Cerebellar cortex (tissue), 1 donor: ENCODE measurements around the gene CHN1.
A peak's percentile ranks its signal among the peaks of the same experiment; 100 is the strongest.

ENCODE experiments used
- DNase-seq: peaks from one replicate; pipeline ENCODE4 v3.0.0-alpha.2; 2015; ENCODE audit warnings: low spot score

Gene CHN1

DNA sequence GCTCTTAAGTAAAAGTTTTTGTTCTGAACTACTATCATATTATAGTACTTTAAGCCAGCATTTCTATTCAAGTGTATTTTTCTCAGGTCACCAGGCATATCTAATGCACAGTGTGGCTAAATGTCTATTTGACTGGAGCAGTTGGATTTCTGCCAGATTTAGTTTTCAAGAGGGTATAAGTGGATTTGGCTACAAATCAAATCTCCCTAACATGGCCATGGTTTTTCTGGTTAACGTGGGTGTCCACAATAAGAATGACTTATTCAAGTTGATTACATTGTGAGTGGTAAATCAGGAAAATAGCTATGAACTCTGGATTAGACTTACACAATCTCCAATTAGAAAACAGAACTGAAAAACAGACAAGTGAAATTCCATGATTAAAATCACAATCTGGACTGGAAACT, 5.7 kb upstream of the CHN1 start:
- no peak for DNase-seq

DNA sequence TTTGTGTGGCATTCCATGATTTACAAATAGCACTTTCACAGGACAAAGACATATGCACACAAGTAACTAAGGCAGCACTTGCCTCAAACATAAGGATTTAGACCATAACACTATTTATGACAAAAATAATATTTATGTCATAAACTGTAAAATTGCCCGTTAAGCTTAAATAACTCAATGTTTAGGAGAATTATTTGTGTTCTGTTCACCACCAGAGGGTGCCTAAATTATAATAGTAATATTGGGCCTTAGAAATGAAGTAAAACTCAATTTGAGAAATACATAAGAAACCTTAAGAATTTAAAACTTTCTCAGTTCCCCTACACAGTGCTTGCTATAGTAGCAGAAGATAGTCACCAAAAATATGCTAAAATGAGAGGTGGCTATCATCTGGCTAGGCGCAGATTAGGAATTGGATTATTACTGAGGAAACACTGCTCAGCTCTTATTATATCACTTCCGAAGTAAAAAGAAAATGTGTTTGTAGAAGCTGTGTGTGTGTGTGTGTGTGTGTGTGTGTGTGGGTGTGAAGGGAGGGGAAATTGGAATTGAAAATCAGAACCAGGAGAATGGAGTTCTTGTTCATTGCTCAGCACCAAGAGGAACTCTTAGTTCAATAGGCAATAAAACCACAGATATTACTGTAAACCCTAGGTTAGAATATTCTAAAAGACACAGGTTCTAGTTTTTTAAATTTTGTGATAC, 4.9 kb upstream of the CHN1 start:
- DNase-seq: no peak

DNA sequence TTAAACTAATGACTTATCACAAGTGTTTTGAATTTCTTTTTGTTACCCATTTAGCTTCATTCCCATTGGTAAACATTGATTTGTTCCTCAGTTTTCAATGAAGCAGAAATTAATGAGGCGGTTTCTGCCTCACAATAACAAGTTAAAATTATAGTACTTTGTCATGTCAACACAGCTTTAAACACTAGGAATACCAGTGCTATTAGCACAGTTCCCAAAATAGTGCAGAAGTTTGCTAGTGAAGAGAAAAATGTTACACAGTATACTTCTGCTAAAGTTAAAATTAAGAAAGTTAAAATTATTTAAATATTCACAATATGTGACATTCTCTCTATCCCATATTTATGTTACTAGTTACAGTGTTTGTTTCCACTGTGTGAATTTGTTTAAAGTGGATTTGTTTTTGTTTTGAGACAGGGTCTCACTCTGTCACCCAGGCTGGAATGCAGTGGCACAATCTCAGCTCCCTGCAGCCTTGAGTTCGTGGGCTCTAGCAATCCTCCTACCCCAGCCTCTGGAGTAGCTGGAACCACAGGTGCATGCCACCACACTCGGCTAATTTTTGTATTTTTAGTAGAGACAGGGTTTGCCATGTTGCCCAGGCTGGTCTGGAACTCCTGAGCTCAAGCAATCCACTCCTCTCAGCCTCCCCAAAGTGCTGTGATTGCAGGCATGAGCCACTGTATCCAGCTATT, 3.8 kb upstream of the CHN1 start:
- DNase-seq: no peak

DNA sequence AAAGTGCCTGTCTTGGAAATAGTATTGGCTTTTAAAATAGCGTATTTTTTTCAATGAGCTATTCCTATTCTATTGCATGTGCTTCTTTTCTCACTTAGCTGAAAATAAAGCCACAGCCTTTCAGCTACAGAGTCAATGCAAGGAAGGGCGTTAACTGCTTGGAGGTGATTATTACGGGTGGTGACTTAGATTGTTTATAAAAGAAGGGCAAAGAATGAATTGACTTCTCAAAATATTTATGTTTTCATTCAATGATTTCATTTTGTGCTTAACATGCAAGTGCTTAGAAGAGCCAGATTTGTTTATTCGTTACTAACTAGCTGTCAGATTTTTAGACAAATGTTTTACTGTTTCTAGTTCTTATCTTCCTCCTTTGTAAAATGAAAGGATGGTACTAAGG, 2.8 kb upstream of the CHN1 start:
- DNase-seq: no peak

DNA sequence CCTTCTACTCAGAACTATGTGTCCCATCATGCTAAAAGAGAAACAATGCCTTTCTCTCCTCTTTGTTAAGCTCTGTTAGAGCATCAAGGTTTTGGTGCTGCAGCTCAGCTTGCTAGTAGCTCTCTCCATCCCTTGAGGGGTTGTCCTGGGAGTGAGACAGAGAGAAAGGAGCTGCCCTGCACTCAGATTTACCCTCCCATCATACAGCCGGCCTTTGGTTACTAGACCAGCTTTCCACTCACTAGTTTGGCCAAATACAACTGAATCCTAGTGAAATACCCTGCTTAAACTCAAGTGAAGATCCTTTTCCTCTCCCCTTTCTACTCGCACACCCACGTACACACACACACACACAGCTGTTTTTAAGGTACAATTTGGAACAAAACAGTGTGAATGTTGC, 2.3 kb upstream of the CHN1 start:
- no peak for DNase-seq

DNA sequence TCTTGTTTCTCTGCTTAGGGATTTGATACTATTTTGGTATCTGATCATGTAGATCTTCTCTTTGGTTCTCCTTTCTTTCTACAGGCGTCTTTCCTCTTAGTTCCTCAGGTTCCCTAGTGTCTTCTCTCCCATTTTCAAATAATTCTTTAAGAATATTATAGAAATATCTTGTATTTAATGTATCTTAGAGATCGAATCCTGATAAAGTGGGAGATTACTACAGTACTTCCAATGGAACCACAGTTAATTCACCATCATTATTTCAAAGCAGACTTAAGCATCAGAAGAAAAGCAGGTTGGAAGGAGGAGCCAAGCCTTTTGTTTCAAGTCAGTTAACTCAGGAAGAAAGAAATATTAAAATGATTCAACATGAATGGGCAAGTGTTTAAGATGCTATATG, 1.1 kb upstream of the CHN1 start:
- no peak for DNase-seq

DNA sequence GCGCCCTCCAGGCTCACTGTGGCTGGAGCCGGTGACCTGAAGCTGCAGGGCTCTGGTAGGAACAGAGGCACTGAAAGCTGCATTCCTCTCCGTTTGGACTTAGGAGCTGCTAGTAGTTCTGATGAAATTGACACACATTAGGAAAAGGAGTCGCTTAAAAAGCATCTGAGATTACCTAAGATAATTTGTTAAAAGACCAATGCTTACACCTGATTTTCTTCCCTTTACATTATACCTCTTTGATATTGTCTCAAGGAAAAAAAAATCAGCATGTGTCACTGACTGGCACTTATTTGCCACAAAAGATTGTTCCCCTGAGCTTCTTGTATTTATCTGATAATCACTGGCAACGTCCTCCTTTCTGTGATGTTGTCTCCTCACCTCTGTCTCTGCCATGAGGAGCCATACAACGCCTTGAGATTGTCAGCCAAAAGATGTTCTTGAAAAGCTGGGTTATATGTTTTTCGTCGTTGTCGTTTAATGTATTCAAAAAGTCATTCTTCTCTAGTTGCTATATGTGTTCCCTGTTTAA, 618 bp upstream of the CHN1 start:
- DNase-seq: peak; percentile 49

DNA sequence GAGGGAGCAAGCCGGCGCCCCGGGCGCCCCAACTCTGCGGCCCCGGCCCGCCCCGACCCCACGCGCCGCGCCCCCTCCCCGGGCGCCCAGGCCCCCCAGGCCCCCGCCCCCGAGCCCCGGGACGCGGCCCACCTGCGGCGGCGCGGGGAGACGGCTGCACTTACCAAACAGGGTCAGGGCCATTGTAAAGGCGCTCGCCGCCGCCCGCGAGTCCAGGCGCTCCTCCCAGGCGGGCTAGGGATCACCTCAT, 526 bp downstream of the CHN1 start:
- no peak for DNase-seq

DNA sequence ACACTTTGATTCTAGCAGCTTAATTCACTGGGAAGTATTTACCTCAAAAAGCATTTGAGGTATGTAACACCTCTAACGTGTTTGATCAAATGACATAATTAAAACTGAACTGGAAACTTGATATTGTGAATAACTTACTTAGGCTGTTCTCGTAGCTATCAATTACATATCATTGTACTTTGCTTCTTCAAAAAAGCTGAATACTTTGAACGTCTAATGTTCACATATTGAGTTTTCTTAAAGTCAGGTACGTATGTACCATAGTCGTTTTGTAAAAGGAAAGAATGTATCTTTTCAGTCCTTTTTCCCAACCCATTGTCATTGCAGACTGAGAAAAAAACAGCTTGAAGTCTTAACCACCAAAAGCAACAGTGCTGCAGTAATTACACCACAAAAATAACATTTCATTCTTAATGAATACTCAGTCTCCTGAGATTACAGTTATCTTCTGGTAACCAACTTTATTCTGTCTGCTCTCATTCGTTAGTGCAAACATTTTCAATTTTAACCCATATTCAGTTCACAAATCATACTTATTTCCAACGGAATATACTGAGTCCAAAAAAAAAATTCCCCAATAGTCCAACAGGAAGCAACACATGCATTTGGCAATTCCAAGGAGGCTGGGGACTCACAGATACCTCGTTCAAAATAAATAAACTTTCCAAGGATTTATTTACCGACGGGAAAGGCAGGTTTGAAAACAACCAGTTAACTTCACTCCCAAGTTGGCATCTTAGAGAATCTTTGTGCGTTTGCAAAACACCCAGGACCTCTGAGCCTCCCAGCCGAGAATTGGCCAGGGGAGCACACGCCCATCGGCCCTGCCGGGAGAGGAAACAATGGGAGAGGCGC, 1.1 kb downstream of the CHN1 start:
- DNase-seq: peak; percentile 22

DNA sequence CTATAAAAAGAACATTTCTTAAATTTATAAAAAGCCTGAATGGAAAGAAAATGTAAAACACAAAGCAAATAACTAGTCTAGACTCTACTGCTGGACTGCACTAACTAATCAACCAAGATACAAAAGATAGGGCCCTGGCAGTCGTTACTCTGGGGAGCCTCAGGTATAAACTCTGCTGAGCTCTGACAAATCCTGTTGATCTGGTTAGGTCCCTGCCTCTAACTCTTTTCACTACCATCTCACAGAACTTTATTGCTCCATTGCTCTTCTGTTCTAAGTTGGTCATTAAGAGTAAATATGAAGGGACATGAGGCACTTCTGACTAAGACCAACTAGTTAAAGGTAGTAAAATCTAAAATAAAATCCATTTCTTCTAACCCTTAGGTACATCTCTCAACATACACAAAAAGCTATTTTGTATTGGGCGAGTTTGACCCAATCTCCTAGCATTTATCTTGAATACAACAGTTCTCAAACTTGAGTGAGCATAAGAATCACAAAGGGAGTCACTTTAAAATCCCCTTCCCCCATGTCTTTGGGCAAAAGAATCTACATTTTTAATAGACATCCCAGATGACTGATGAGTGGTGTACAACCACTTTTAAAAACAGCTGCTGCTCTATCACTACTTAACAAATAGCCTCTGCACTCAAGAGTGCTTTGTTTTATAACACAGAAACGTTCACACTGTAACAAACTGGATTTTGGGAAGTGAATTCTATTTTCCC, 2.5 kb downstream of the CHN1 start:
- no peak for DNase-seq

DNA sequence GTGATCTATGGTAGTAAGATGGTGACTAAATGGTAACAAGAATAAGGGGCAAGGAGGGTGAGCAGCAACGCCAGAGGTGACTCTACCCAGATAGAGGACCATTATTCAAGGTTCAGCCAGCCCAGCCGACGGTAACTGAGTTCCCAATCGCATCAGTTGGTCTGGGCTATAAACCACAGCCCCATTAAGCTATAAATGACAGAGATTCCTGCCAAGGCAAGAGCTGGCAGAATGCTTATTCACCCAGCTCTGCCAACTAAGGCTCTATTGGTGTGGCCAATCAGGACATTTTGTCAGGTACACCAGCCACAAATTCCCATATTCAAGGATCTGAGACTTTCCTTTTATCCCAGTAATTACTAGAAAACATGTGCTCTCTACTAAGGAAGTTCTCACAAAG, 3.6 kb downstream of the CHN1 start:
- DNase-seq: no peak

DNA sequence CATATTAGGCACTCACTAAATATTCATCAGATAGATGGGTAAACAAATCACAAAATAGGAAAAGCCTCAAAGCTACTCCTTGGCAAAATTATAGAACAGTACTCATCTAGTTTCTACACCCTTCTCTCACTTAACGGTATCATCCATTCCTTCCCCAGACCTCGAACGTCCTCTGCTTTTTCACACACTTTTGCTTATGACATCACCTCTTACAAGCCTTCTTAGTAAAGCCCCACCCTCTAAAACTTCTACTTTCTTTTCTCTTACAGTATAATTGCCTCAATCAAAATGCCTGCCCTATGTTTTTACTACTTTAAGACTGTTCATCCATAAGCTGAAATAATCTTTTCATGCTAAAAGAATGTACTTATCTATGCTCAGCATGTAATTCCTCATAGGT, 8.1 kb downstream of the CHN1 start:
- no peak for DNase-seq

DNA sequence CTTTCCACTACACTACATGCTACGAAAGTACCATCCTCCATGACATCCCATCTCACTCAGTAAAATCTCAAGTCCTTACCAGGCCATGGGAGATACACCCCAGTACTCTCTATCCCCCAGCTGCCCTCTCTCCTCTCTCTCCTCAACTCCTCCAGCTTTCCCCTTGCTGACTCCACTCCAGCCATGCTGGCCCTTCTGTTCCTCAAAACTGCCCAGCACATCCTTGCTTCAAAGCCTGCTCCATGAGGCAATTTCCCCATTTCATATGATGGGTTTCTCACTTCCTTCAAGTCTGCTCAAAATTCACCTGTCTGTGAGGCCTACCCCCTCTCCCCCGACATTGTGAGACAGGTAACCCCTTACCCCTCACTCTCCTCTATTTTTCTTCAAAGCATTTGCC, 8.6 kb downstream of the CHN1 start:
- DNase-seq: no peak

DNA sequence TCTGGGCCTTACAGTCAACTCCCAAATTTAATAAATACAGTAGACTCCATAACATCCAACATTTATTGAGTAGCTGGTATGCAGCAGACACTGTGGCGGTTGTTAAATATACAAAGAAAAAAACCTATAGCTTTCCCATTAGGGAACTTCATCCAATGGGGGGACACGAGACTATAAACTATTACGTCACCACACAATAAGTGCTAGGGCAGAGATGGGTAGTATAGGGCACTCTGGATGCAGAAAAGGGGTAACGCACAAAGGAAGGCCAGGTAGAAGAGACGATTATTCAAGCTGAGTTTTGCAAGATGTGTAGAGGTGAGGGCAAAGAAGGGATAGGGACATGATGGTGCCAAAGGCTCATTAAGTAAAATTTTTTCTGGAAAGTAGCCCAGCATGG, 10.8 kb downstream of the CHN1 start:
- DNase-seq: no peak

DNA sequence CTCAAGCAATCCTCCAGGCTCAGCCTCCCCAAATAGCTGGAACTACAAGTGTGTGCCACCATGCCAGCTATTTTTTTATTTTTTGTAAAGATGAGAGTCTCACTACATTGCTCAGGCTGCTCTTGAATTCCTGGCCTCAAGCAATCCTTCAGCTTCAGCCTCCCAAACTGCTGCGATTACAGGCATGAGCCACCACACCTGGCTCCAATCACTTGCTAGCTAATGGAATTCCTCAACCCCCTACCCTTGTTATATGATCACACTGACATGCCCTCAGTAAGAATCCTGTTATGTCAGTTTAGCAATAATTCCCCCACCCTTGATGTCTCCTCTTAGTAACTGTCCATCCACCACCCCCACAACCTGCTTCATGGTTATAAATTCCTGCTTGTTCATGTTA, 12.3 kb downstream of the CHN1 start:
- no peak for DNase-seq

DNA sequence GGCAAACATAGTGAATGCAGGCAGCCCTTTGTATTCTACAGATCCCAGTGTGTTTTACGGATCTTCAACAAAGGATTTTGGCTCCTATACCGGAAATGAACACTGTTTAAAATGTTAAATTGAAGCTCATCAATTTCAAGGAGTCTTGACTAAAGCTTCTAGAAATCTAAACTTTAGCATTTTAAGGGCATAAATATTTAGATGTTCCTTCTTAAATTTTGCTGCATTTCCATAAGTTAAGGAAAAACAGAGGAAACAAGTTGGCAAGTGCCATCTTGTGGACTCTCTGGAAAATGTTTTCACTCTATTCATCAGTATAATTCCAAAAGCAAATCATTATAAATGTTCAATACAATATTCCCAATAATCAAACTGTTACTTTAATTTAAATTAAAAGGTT, 19.6 kb downstream of the CHN1 start:
- DNase-seq: peak; percentile 54

DNA sequence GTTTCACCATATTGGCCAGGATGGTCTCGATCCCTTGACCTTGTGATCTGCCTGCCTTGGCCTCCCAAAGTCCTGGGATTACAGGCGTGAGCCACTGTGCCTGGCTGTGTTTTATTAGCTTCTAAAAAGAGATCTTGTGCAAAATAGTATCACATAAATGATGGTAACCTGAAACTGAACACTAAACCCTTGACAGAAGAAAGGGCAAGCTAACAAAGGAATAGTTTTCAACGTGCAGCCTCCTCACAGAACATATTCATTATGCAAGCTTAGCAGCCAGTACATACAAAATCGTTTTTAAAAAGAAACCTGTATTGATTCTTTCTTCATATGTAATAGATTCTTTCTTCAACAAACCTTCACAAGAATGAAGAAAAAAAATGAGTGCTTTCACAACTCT, 20.6 kb downstream of the CHN1 start:
- DNase-seq: no peak

DNA sequence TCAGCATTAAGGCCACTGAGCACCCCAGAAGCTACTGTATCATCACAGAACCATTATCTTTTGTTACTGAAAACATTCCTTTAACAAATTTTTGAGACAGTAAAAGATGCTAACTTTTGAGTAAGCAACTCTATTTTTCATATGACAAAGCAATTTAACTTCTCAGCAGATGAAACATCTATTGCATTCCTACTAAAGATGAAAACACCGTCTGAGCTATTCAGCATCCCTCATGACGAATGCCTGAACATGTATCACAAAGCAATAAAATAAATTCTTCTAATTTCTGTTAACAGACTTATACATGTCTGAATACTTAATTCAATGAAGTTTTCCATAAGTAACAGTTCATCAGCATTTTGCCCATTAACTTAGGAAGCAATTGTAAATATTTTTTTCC, 23.9 kb downstream of the CHN1 start:
- no peak for DNase-seq

DNA sequence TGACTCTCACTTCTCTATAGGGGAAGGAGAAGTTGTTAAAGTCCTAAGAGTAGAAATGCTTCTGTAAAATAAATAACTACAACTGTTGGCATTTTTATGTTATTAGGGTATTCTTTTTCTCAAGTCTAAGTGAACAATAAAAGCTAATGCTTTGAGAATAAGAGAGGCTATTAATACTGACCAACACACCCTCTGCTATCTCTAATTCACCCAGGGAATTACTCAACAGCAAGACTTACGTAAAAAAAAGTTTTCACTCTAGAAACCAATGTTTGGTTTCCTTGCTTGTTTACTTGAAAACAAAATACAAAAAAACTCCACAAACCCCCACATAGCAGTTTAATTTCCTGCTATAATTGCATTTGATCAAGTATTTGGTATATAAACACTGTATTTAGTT, 25.2 kb downstream of the CHN1 start:
- no peak for DNase-seq

DNA sequence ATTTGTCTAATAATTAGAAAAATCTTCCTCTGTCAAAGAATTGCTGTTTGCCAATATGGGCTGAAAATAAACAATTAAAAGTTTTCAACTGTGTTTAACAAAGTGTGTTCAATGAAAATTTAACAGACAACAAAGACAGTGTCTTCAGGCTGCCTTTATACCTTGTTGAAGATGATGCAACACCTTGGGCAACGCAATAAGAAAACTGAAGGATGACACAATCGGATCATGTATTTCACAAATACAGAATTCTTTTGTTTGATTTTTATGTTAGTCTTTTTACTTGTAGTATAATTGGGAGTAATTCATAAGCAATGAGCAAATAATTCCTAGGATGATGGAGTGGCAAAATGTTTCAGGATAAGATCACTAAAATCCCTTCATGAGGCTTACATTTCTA, 27.8 kb downstream of the CHN1 start:
- DNase-seq: no peak

DNA sequence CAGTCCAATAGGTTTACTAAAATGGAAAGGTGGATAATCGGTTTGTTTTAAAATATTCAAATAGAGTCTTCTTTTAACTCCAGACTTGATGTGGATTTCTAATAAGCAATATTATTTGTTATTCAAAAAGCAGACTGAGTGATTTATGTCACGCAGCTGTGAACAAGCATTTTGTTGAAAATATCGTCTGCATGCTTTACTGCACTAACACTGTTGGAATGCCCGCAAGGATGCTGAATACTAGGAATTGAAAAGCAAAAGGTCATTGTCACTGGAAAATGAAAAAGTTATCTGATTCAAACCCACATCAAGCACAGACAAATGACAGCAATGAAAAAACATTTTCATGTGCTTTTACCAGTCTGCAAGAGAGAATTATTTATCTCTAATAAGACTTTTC, 31.1 kb downstream of the CHN1 start:
- no peak for DNase-seq

DNA sequence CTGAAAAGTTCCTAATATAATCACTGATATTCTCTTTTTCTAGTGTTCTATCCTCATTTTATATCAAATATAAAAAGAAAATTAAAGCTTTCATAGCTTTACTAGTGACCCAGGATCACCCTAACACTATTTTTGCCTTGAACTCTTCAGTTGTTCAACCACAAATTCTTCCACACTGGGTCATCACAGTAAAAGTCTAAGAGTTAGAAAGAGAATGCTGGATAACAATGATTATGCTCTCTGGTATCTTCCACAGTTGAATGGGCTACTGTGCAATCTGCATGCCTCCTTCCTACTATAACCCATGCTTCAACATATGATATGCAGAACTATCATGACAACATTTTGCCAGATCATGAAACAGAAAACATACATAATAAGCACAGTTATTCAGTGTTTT, 32.3 kb downstream of the CHN1 start:
- DNase-seq: no peak
